Measurements from ENCODE around the gene KLHL13. TPM values are rescaled to one million over a fixed set of nuclear protein-coding genes. Genes with fewer than 3 reads are reported as not detected.

The KLHL13 gene, protein sequence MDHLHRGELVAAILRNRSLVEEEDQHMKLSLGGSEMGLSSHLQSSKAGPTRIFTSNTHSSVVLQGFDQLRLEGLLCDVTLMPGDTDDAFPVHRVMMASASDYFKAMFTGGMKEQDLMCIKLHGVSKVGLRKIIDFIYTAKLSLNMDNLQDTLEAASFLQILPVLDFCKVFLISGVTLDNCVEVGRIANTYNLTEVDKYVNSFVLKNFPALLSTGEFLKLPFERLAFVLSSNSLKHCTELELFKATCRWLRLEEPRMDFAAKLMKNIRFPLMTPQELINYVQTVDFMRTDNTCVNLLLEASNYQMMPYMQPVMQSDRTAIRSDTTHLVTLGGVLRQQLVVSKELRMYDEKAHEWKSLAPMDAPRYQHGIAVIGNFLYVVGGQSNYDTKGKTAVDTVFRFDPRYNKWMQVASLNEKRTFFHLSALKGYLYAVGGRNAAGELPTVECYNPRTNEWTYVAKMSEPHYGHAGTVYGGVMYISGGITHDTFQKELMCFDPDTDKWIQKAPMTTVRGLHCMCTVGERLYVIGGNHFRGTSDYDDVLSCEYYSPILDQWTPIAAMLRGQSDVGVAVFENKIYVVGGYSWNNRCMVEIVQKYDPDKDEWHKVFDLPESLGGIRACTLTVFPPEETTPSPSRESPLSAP
- 0.30 and 0.46 TPM in 2 replicates for total RNA-seq

DNA sequence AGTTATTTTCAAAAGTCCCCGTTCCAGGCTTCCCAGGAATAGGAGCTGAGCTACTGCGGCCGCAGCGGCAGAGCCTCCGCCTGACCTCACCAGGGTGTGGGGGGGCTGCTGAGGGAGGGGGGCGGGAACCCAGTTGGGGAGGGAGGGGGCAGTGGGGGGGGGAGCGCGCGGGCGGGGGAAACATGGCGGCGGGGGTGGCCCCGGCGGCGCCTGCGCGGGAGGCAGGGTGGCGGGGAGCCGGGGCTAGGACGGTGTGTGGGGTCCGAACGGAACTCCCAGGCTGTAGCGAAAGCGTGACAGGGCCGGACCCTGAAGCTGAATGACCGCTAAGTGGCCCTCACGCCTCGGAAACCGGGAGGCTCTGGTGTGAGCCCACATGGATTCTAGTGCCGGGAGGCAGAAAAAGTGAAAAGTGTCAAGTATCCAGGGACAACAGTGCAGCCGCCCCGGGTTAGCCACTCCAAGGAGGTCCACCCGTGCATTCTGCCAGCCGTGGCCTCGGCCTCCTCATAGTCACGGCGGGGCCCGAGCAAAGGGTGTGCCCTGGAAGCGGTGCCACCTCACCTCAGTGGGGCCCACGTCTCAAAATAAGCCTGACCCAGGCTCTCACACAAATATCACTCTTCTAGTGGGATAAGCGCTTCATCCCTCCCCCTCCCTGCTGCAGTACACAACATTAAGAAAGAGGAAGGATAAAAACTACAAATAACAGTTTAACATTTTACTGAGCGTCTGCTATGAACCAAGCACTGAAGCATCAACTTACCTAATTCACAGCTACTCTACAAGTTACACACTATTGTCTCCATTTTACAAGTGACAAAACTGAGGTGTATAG, at the start of gene KLHL13:
TSS of gene KLHL13 (minus strand) at position 98 of the 838 bp plus-strand sequence. CDS start 88,337 bp downstream, outside the sequence.

Other genes starting within 250 kb of the KLHL13 start
- 17.8 and 25.7 TPM in 2 replicates for gene WDR44, start 229.3 kb upstream of the KLHL13 start, total RNA-seq

All from smooth muscle cell of the umbilical artery (primary cell).